ENCODE results near the gene RECQL.

RECQL gene

DNA sequence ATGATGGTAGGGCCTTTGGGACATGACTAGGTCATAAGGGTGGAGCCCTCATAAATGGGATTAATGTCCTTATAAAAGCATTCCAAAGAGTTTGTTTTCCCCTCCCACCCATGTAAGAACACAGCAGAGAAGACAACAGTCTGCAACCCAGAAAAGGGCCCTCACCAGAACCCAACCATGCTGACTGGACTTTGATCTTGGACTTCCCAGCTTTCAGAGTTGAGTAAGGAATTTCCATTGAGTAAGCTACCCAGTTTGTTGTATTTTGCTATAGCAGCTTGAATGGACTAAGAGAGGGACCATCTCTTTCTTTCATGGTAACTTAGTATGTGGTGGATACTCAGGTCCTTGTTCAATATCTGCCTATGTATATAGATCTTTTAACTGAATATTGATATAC is 21.7 kb upstream of the RECQL start:
- ATAC-seq: no peak
- TF ChIP-seq, protein P1, sequence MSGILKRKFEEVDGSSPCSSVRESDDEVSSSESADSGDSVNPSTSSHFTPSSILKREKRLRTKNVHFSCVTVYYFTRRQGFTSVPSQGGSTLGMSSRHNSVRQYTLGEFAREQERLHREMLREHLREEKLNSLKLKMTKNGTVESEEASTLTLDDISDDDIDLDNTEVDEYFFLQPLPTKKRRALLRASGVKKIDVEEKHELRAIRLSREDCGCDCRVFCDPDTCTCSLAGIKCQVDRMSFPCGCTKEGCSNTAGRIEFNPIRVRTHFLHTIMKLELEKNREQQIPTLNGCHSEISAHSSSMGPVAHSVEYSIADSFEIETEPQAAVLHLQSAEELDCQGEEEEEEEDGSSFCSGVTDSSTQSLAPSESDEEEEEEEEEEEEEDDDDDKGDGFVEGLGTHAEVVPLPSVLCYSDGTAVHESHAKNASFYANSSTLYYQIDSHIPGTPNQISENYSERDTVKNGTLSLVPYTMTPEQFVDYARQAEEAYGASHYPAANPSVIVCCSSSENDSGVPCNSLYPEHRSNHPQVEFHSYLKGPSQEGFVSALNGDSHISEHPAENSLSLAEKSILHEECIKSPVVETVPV (CRISPR knock-in tag; IDR thresholded peaks at IDR 0.05): no peak
- TF ChIP-seq ZNF565 (CRISPR knock-in tag; conservative IDR thresholded peaks at IDR 0.05; ENCODE audit: low read depth) (no peak), BACH2 (CRISPR knock-in tag; IDR thresholded peaks at IDR 0.05; ENCODE audit: borderline replicate concordance) (no peak), ZFP3 (CRISPR knock-in tag; IDR thresholded peaks at IDR 0.05) (no peak), CSDC2 (CRISPR knock-in tag; IDR thresholded peaks at IDR 0.05) (no peak), ZFP30 (CRISPR knock-in tag; IDR thresholded peaks at IDR 0.05) (no peak), ZNF70 (CRISPR knock-in tag; IDR thresholded peaks at IDR 0.05) (no peak), ESRRG (CRISPR knock-in tag; IDR thresholded peaks at IDR 0.05) (no peak), GLIS3 (CRISPR knock-in tag; IDR thresholded peaks at IDR 0.05) (no peak), ISL1 (CRISPR knock-in tag; IDR thresholded peaks at IDR 0.05) (no peak), ZC3H10 (CRISPR knock-in tag; IDR thresholded peaks at IDR 0.05) (no peak), TCF4 (CRISPR knock-in tag; IDR thresholded peaks at IDR 0.05; ENCODE audit: borderline replicate concordance) (no peak), TOX (CRISPR knock-in tag; IDR thresholded peaks at IDR 0.05; ENCODE audit: borderline replicate concordance) (no peak), ZNF8 (CRISPR knock-in tag; IDR thresholded peaks at IDR 0.05) (no peak), SNAI2 (CRISPR knock-in tag; IDR thresholded peaks at IDR 0.05) (no peak), RARB (CRISPR knock-in tag; IDR thresholded peaks at IDR 0.05) (no peak), ARNTL (CRISPR knock-in tag; IDR thresholded peaks at IDR 0.05; ENCODE audit: borderline replicate concordance, low read depth) (no peak)
- TF ChIP-seq, protein P2, sequence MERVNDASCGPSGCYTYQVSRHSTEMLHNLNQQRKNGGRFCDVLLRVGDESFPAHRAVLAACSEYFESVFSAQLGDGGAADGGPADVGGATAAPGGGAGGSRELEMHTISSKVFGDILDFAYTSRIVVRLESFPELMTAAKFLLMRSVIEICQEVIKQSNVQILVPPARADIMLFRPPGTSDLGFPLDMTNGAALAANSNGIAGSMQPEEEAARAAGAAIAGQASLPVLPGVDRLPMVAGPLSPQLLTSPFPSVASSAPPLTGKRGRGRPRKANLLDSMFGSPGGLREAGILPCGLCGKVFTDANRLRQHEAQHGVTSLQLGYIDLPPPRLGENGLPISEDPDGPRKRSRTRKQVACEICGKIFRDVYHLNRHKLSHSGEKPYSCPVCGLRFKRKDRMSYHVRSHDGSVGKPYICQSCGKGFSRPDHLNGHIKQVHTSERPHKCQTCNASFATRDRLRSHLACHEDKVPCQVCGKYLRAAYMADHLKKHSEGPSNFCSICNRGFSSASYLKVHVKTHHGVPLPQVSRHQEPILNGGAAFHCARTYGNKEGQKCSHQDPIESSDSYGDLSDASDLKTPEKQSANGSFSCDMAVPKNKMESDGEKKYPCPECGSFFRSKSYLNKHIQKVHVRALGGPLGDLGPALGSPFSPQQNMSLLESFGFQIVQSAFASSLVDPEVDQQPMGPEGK (CRISPR knock-in tag; IDR thresholded peaks at IDR 0.05; ENCODE audit: borderline replicate concordance): no peak
- TF ChIP-seq, protein P3, sequence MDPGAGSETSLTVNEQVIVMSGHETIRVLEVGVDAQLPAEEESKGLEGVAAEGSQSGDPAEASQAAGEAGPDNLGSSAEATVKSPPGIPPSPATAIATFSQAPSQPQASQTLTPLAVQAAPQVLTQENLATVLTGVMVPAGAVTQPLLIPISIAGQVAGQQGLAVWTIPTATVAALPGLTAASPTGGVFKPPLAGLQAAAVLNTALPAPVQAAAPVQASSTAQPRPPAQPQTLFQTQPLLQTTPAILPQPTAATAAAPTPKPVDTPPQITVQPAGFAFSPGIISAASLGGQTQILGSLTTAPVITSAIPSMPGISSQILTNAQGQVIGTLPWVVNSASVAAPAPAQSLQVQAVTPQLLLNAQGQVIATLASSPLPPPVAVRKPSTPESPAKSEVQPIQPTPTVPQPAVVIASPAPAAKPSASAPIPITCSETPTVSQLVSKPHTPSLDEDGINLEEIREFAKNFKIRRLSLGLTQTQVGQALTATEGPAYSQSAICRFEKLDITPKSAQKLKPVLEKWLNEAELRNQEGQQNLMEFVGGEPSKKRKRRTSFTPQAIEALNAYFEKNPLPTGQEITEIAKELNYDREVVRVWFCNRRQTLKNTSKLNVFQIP (CRISPR knock-in tag; IDR thresholded peaks at IDR 0.05; ENCODE audit: borderline replicate concordance, low read depth): no peak

DNA sequence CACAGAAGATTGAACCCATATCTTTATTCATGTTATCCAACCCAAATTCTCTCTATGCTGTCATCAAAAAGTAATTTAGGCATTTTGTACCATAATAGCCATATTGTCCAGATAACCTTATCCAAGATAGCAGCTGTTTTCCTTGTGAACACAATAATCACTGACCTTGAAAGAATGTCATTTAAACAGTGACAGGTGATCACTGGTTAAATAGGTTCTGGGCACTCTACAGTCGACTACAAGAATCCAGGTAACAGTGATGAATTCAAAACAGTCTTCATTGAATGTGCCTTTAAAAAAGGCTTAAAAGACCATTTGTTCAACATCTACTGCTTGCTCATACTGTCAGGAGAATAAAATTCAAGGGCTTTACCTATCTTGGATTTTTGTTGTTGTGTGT is 20.1 kb upstream of the RECQL start:
- no peak for TF ChIP-seq BACH2 (CRISPR knock-in tag; IDR thresholded peaks at IDR 0.05; ENCODE audit: borderline replicate concordance)
- no peak for TF ChIP-seq ZNF8 (CRISPR knock-in tag; IDR thresholded peaks at IDR 0.05)
- TF ChIP-seq, protein P4, sequence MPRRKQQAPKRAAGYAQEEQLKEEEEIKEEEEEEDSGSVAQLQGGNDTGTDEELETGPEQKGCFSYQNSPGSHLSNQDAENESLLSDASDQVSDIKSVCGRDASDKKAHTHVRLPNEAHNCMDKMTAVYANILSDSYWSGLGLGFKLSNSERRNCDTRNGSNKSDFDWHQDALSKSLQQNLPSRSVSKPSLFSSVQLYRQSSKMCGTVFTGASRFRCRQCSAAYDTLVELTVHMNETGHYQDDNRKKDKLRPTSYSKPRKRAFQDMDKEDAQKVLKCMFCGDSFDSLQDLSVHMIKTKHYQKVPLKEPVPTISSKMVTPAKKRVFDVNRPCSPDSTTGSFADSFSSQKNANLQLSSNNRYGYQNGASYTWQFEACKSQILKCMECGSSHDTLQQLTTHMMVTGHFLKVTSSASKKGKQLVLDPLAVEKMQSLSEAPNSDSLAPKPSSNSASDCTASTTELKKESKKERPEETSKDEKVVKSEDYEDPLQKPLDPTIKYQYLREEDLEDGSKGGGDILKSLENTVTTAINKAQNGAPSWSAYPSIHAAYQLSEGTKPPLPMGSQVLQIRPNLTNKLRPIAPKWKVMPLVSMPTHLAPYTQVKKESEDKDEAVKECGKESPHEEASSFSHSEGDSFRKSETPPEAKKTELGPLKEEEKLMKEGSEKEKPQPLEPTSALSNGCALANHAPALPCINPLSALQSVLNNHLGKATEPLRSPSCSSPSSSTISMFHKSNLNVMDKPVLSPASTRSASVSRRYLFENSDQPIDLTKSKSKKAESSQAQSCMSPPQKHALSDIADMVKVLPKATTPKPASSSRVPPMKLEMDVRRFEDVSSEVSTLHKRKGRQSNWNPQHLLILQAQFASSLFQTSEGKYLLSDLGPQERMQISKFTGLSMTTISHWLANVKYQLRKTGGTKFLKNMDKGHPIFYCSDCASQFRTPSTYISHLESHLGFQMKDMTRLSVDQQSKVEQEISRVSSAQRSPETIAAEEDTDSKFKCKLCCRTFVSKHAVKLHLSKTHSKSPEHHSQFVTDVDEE (CRISPR knock-in tag; IDR thresholded peaks at IDR 0.05): no peak
- TF ChIP-seq ZC3H10 (CRISPR knock-in tag; IDR thresholded peaks at IDR 0.05): no peak
- no peak for TF ChIP-seq CSDC2 (CRISPR knock-in tag; IDR thresholded peaks at IDR 0.05)
- no peak for TF ChIP-seq RARB (CRISPR knock-in tag; IDR thresholded peaks at IDR 0.05)
- no peak for TF ChIP-seq GLIS3 (CRISPR knock-in tag; IDR thresholded peaks at IDR 0.05)
- TF ChIP-seq ZNF70 (CRISPR knock-in tag; IDR thresholded peaks at IDR 0.05): no peak
- TF ChIP-seq OSR1 (CRISPR knock-in tag; IDR thresholded peaks at IDR 0.05): no peak
- TF ChIP-seq TCF4 (CRISPR knock-in tag; IDR thresholded peaks at IDR 0.05; ENCODE audit: borderline replicate concordance): no peak
- no peak for TF ChIP-seq ESRRG (CRISPR knock-in tag; IDR thresholded peaks at IDR 0.05)
- TF ChIP-seq, protein P2 (CRISPR knock-in tag; IDR thresholded peaks at IDR 0.05; ENCODE audit: borderline replicate concordance): no peak
- TF ChIP-seq, protein P1 (CRISPR knock-in tag; IDR thresholded peaks at IDR 0.05): no peak
- TF ChIP-seq TOX (CRISPR knock-in tag; IDR thresholded peaks at IDR 0.05; ENCODE audit: borderline replicate concordance): no peak
- no peak for TF ChIP-seq SNAI2 (CRISPR knock-in tag; IDR thresholded peaks at IDR 0.05)
- TF ChIP-seq ZNF565 (CRISPR knock-in tag; conservative IDR thresholded peaks at IDR 0.05; ENCODE audit: low read depth): no peak
- TF ChIP-seq ZFP30 (CRISPR knock-in tag; IDR thresholded peaks at IDR 0.05): no peak
- TF ChIP-seq, protein P3 (CRISPR knock-in tag; IDR thresholded peaks at IDR 0.05; ENCODE audit: borderline replicate concordance, low read depth): no peak
- no peak for TF ChIP-seq ARNTL (CRISPR knock-in tag; IDR thresholded peaks at IDR 0.05; ENCODE audit: borderline replicate concordance, low read depth)
- no peak for TF ChIP-seq PPARA (CRISPR knock-in tag; IDR thresholded peaks at IDR 0.05; ENCODE audit: borderline replicate concordance)
- no peak for ATAC-seq
